ENCODE data around the gene ZNF280B.

ZNF280B gene

DNA sequence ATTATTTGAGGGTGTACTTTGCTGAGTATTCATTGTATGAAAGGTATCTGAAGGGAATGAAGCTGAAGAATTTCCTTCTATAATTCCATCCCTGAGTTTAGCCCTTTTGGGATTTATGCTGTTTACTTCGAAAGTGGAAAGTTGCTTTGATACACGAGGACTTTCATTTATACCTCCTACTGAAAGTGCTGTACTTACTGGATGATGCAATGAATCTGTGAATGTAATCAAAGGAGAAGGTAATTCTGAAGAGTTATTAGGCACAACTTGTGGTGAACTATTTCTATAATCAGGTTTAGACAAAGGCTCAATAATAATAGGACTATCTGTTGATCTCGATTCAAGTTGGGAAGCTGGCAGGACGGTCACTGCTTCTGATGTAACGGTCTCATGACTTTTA lies 19.8 kb downstream of the ZNF280B start:
- Histone ChIP-seq H3K4me3 (ENCODE audit: low read depth in 1 of 2, low read length in 2 of 2) (no peak overlapping the region), H3K9me3 (ENCODE audit: control insufficient read depth in 1 of 2, low read length in 2 of 2) (no peaks in the 10 kb centered on the region), H3K27me3 (ENCODE audit: low read depth, low read length) (no peaks in the 10 kb centered on the region), H3K27ac (ENCODE audit: low read length) (no peak overlapping the region), H3K36me3 (ENCODE audit: control insufficient read depth in 1 of 2, insufficient read depth in 2 of 2, low read length in 2 of 2) (peaks cover 4 to 7% of the 10 kb centered on the region in 2 donors), H3K4me1 (ENCODE audit: control insufficient read depth in 1 of 2, insufficient read depth in 2 of 2, low read length in 2 of 2) (no peaks in the 10 kb centered on the region)

DNA sequence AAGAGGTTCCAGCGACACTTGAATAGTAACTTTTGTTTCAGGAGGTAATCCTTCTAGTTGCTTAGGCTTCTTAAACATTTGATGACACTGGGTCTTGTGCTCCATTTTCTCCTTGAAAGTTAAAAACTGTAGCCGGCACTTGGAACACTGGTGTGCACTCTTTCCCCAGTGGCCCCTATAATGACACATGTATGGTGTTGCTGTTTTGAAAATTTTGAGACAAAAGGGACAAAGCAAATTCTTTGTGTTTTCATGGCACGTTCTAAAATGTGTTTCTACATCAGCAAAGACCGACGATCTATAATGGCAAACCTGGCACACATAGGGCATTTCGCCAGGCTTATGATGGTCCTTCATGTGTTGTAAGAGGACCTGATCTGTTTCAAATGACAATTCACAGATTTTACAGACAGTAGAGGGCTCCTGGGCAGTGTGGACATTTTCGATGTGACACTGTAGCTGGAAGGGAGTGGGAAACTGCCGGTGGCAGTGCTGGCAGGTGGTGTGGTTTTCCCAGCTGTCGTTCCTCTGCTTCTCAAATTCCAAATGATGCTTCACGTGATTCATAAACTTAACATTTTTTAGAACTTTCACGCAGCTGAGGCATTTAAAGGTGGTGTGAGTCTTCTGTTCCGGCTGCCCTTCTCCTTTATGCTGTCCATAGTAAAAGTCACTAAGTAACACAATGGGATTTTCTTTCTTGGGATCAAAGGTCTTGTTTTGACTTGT lies 20.5 kb downstream of the ZNF280B start:
- no peak overlapping the region for H3K4me3 ChIP-seq (ENCODE audit: low read depth in 1 of 2, low read length in 2 of 2)
- H3K27ac ChIP-seq (ENCODE audit: low read length): no peak overlapping the region
- peaks cover 4 to 7% of the 10 kb centered on the region in 2 donors for H3K36me3 ChIP-seq (ENCODE audit: control insufficient read depth in 1 of 2, insufficient read depth in 2 of 2, low read length in 2 of 2)
- H3K4me1 ChIP-seq (ENCODE audit: control insufficient read depth in 1 of 2, insufficient read depth in 2 of 2, low read length in 2 of 2): no peaks in the 10 kb centered on the region
- no peaks in the 10 kb centered on the region for H3K9me3 ChIP-seq (ENCODE audit: control insufficient read depth in 1 of 2, low read length in 2 of 2)
- H3K27me3 ChIP-seq (ENCODE audit: low read depth, low read length): no peaks in the 10 kb centered on the region

DNA sequence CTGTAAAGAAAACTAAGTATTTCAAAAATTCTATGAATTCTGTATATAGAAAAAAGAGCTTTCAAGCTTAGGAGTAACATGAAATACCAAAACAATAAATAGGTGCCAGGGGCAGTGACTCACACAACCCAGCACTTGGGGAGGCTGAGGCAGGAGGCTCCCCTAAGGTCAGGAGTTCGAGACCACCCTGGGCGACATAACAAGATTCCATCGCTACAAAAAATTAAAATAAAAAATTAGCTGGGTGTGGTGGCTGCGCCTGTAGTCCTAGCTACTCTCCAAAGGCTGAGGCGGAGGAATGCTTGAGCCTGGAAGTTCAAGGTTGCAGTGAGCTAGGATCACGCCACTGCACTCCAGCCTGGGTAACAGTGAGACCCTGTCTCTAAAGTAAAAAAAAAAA lies 21.5 kb downstream of the ZNF280B start:
- Histone ChIP-seq H3K4me3 (ENCODE audit: low read depth in 1 of 2, low read length in 2 of 2) (no peak overlapping the region), H3K36me3 (ENCODE audit: control insufficient read depth in 1 of 2, insufficient read depth in 2 of 2, low read length in 2 of 2) (peaks cover 4 to 7% of the 10 kb centered on the region in 2 donors), H3K4me1 (ENCODE audit: control insufficient read depth in 1 of 2, insufficient read depth in 2 of 2, low read length in 2 of 2) (no peaks in the 10 kb centered on the region), H3K9me3 (ENCODE audit: control insufficient read depth in 1 of 2, low read length in 2 of 2) (no peaks in the 10 kb centered on the region), H3K27me3 (ENCODE audit: low read depth, low read length) (no peaks in the 10 kb centered on the region), H3K27ac (ENCODE audit: low read length) (no peak overlapping the region)

DNA sequence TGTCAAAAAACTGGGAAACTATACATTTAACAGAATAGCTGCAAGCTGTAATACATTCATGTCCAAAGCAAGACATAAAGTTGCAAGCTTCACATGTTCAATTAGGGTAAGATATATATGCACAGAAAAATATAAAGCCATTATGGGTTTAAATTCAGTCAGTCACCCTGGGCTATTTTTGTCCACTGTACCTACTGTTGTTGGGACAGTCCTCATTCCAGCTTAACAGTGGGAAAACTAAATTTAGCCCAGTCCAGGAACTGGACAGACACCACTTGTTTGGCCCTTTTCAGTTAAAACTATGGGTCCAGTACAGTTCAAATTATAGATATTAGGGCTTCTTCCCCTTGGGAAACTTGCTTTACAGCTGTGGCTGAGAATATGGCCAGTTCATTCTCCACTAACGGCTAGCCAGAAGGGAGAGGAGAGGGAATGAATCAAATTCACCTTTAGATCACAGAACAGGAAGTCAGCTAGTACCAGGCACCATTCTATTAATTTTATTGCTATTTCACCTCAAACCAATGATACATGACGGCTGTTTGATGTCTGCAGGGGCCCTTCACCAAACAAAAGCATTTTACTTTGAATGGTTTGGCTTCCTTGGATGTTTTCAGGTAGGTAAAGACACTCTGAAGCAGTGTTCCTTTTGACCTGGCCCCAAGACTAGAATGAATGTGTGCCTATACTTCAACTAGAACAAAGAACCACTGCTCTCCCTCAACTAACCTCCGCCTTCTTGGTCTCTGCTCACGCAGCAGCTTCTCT lies 22.2 kb downstream of the ZNF280B start:
- H3K36me3 ChIP-seq (ENCODE audit: control insufficient read depth in 1 of 2, insufficient read depth in 2 of 2, low read length in 2 of 2): peaks cover 4 to 7% of the 10 kb centered on the region in 2 donors
- H3K4me3 ChIP-seq (ENCODE audit: low read depth in 1 of 2, low read length in 2 of 2): no peak overlapping the region
- H3K27ac ChIP-seq (ENCODE audit: low read length): no peak overlapping the region
- H3K4me1 ChIP-seq (ENCODE audit: control insufficient read depth in 1 of 2, insufficient read depth in 2 of 2, low read length in 2 of 2): no peaks in the 10 kb centered on the region
- H3K27me3 ChIP-seq (ENCODE audit: low read depth, low read length): no peaks in the 10 kb centered on the region
- no peaks in the 10 kb centered on the region for H3K9me3 ChIP-seq (ENCODE audit: control insufficient read depth in 1 of 2, low read length in 2 of 2)

DNA sequence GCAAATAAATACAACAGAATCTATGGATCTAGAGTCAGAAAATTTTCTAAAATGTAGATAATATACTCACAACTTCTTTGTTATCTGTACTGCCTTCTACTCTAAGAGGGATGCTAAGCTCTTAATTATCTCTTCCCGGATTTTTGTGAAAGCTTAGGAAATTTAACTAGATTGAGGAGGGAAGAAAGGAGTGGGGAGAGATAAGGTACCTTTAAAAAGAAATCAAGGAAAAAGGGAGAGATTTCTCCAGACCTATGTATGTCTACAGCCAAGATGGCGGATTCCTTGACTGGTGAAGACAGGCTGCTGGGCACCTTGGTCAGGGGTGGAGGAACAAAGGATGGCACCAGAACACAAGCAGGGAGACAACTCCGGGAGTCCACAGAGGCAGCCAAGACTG lies 23.0 kb downstream of the ZNF280B start:
- Histone ChIP-seq H3K4me1 (ENCODE audit: control insufficient read depth in 1 of 2, insufficient read depth in 2 of 2, low read length in 2 of 2) (no peaks in the 10 kb centered on the region), H3K9me3 (ENCODE audit: control insufficient read depth in 1 of 2, low read length in 2 of 2) (no peaks in the 10 kb centered on the region), H3K27me3 (ENCODE audit: low read depth, low read length) (no peaks in the 10 kb centered on the region), H3K27ac (ENCODE audit: low read length) (no peak overlapping the region), H3K4me3 (ENCODE audit: low read depth in 1 of 2, low read length in 2 of 2) (no peak overlapping the region), H3K36me3 (ENCODE audit: control insufficient read depth in 1 of 2, insufficient read depth in 2 of 2, low read length in 2 of 2) (peaks cover 4 to 7% of the 10 kb centered on the region in 2 donors)

DNA sequence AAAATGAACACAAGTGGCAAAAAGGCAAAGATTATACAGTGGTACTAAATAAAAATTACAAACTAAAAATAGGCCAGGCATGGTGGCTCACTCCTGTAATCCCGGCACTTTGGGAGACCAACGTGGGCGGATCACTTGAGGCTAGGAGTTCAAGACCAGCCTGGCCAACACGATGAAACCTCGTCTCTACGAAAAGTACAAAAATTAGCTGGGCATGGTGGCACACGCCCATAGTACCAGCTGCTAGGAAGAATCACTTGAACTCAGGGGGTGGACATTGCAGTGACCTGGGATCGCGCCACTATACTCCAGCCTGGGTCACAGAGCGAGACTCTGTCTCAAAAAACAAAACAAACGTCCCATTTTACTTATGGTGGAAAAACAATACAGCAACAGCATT lies 24.5 kb downstream of the ZNF280B start:
- no peaks in the 10 kb centered on the region for H3K9me3 ChIP-seq (ENCODE audit: control insufficient read depth in 1 of 2, low read length in 2 of 2)

DNA sequence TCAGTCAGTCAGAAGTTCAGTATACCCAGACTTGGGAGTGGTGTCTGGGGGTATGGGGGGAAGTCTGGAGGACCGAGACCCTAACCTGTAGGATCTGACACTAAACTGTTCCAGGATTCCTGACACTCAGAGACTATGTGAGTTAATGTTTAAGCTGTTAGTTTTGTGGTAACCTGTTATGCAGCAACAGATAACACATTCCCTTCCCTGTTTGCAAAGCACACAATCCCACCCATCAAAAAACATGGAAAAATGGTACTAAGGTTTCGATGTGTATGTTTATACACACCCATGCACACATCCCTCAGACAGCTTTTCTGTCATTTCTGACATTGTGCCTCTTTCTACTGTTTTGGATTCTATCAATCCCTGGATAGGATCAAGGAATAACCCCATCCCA lies 27.6 kb downstream of the ZNF280B start:
- Histone ChIP-seq H3K27ac (ENCODE audit: low read length) (no peak overlapping the region), H3K27me3 (ENCODE audit: low read depth, low read length) (no peaks in the 10 kb centered on the region), H3K9me3 (ENCODE audit: control insufficient read depth in 1 of 2, low read length in 2 of 2) (no peaks in the 10 kb centered on the region), H3K4me1 (ENCODE audit: control insufficient read depth in 1 of 2, insufficient read depth in 2 of 2, low read length in 2 of 2) (no peaks in the 10 kb centered on the region), H3K36me3 (ENCODE audit: control insufficient read depth in 1 of 2, insufficient read depth in 2 of 2, low read length in 2 of 2) (no peaks in the 10 kb centered on the region), H3K4me3 (ENCODE audit: low read depth in 1 of 2, low read length in 2 of 2) (no peak overlapping the region)

More for the DNA sequence above, 24.5 kb downstream of the ZNF280B start:
- Histone ChIP-seq H3K4me3 (ENCODE audit: low read depth in 1 of 2, low read length in 2 of 2) (no peak overlapping the region), H3K27ac (ENCODE audit: low read length) (no peak overlapping the region), H3K27me3 (ENCODE audit: low read depth, low read length) (no peaks in the 10 kb centered on the region), H3K4me1 (ENCODE audit: control insufficient read depth in 1 of 2, insufficient read depth in 2 of 2, low read length in 2 of 2) (no peaks in the 10 kb centered on the region), H3K36me3 (ENCODE audit: control insufficient read depth in 1 of 2, insufficient read depth in 2 of 2, low read length in 2 of 2) (peaks cover 4 to 7% of the 10 kb centered on the region in 2 donors)

DNA sequence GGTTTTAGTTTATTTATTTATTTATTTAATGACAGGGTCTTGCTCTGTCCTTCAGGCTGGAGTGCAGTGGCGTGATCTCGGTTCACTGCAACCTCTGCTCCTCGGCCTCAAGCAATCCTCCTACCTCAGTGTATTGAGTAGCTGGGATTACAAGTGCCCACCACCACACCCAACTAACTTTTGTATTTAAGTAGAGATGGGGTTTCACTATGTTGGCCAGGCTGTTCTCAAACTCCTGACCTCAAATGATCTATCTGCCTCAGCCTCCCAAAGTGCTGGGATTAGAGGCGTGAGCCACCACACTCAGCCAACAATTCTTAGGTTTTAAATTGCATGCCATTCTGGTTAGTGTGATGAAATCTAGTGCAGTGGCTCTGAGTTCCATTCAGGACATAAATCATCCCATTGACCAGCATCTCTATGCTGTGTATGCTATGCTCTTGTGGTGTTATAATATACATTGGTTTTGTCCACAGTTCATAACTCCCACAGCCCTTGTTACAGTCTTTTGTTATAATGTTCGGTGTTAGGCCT lies 28.5 kb downstream of the ZNF280B start:
- H3K36me3 ChIP-seq (ENCODE audit: control insufficient read depth in 1 of 2, insufficient read depth in 2 of 2, low read length in 2 of 2): no peaks in the 10 kb centered on the region
- no peak overlapping the region for H3K27ac ChIP-seq (ENCODE audit: low read length)
- no peaks in the 10 kb centered on the region for H3K27me3 ChIP-seq (ENCODE audit: low read depth, low read length)
- H3K4me3 ChIP-seq (ENCODE audit: low read depth in 1 of 2, low read length in 2 of 2): no peak overlapping the region
- no peaks in the 10 kb centered on the region for H3K4me1 ChIP-seq (ENCODE audit: control insufficient read depth in 1 of 2, insufficient read depth in 2 of 2, low read length in 2 of 2)
- no peaks in the 10 kb centered on the region for H3K9me3 ChIP-seq (ENCODE audit: control insufficient read depth in 1 of 2, low read length in 2 of 2)

DNA sequence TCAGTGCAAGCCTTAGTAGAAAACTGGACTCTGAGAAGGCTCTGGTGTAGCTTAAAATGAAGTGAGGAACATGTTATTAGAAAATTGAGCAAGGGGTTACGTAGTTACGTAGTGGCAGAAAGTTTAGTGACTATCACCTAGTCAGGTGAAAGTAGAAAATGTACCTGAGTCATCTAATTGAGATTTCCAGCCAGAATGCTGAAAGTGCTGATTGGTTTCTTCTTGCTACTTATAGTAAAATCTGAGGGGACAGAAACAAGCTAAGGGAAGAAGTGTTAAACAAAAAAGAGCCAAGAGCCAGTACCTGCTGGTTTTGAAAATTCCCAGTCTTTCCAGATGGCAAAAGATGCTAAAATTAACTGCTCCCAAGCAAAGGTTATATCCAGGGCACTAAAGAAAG lies 29.4 kb downstream of the ZNF280B start:
- Histone ChIP-seq H3K27ac (ENCODE audit: low read length) (no peak overlapping the region), H3K36me3 (ENCODE audit: control insufficient read depth in 1 of 2, insufficient read depth in 2 of 2, low read length in 2 of 2) (no peaks in the 10 kb centered on the region), H3K4me1 (ENCODE audit: control insufficient read depth in 1 of 2, insufficient read depth in 2 of 2, low read length in 2 of 2) (no peaks in the 10 kb centered on the region), H3K9me3 (ENCODE audit: control insufficient read depth in 1 of 2, low read length in 2 of 2) (no peaks in the 10 kb centered on the region), H3K27me3 (ENCODE audit: low read depth, low read length) (no peaks in the 10 kb centered on the region), H3K4me3 (ENCODE audit: low read depth in 1 of 2, low read length in 2 of 2) (no peak overlapping the region)

DNA sequence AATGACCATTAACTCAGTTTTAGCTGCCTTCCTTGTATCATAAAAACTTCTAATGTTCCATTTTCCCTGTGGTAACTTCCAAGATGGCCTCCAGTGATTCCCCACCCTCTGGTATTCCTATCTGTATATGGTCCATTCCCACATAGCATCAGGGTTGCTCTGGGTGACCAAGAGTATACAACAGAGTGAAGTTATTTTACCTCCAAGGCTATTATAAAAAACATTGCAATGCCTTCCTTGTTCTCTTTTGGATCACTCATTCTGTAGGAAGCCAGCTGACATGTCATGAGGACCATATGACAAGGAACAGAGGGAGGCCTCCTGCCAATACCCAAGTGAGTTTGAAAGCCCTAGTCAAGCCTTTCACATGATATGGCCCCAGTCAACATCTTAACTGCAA lies 30.1 kb downstream of the ZNF280B start:
- no peaks in the 10 kb centered on the region for H3K36me3 ChIP-seq (ENCODE audit: control insufficient read depth in 1 of 2, insufficient read depth in 2 of 2, low read length in 2 of 2)
- H3K27me3 ChIP-seq (ENCODE audit: low read depth, low read length): no peaks in the 10 kb centered on the region
- H3K27ac ChIP-seq (ENCODE audit: low read length): no peak overlapping the region
- no peaks in the 10 kb centered on the region for H3K9me3 ChIP-seq (ENCODE audit: control insufficient read depth in 1 of 2, low read length in 2 of 2)
- no peak overlapping the region for H3K4me3 ChIP-seq (ENCODE audit: low read depth in 1 of 2, low read length in 2 of 2)
- H3K4me1 ChIP-seq (ENCODE audit: control insufficient read depth in 1 of 2, insufficient read depth in 2 of 2, low read length in 2 of 2): no peaks in the 10 kb centered on the region

DNA sequence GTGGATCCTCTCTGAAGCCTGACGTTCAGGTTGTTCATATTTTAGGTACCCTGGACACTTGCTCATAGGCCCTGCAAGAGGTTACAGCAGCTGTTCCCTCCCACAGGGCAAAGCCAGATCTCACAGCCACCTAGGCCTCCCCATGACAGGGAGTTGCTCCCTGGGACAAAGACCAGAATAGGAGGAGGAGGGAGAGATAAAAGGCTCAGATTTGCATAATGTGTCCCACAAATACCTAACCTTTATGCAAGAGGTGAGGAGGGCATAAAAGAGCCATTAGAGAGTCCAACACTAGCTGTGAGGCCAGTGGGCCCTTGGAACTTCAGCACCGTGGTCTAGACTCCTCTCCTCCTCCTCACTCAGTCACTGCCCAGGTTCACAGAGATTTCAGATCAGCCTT lies 33.8 kb downstream of the ZNF280B start:
- peaks cover 0 to under 1% of the 10 kb centered on the region in 2 donors for H3K9me3 ChIP-seq (ENCODE audit: control insufficient read depth in 1 of 2, low read length in 2 of 2)
- H3K4me1 ChIP-seq (ENCODE audit: control insufficient read depth in 1 of 2, insufficient read depth in 2 of 2, low read length in 2 of 2): no peaks in the 10 kb centered on the region
- no peak overlapping the region for H3K4me3 ChIP-seq (ENCODE audit: low read depth in 1 of 2, low read length in 2 of 2)
- H3K36me3 ChIP-seq (ENCODE audit: control insufficient read depth in 1 of 2, insufficient read depth in 2 of 2, low read length in 2 of 2): no peaks in the 10 kb centered on the region
- no peak overlapping the region for H3K27ac ChIP-seq (ENCODE audit: low read length)
- H3K27me3 ChIP-seq (ENCODE audit: low read depth, low read length): no peaks in the 10 kb centered on the region
